ENCODE data around the gene LARP1. TPM values are rescaled to one million over a fixed set of nuclear protein-coding genes. Genes with fewer than 3 reads are reported as not detected.

Gene LARP1
- total and polyA plus RNA-seq, 10 of the 15 experiments (the other 5 are each of a cell fraction or from before 2014, with no cell fraction given) = 22.6 to 227 (median 60.8) TPM

DNA sequence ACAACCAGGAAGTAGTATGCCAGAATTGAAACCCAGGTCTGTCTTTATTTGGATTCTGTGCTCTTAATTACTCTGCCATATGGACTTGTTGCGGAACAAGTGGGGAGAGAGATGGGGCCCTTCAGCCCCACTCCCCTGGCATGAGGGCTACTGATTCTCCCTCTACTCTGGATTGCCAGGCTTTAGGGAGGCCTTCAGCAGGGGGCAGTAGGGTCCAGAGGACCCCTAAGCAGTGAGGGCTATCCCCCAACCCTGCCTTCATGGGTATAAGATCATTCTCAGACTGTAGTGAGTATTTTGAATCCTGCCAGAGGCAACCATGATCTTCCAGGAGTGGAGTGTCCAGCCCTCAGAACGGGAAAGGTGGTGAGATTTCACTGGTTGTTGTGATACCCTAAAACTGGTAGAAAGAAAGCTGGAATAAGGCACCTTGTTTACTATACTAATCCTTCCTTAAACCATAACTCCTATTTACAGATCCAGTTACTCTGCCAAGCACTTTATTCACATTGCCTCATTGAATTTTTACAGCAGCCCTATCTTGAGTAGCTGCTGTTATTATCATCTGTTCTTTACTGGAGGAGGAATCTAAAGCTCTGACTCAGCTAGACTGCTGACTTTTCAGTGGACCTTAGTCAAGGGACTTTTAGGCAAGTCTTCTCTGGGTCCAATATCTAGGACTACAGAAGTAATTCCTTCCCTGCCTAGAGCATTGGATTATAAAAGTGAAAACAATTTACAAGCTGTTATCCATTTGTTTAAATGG is 31.3 kb upstream of the LARP1 start:
- Histone ChIP-seq H3K4me3 (no peak overlapping the region), H3K36me3 (ENCODE audit: control insufficient read depth in 2 of 2, insufficient read depth in 2 of 2, low read length in 1 of 2) (no peaks in the 10 kb centered on the region), H3K4me2 (ENCODE audit: control insufficient read depth, insufficient read depth) (no peak overlapping the region), H3K4me1 (ENCODE audit: control insufficient read depth, insufficient read depth, low read length) (no peaks in the 10 kb centered on the region), H4K20me1 (ENCODE audit: control insufficient read depth, insufficient read depth) (no peaks in the 10 kb centered on the region), H3K9ac (ENCODE audit: control insufficient read depth, insufficient read depth, low read length) (no peak overlapping the region), H3K27me3 (replicated peaks in 1 of 2; ENCODE audit: control insufficient read depth in 2 of 2, insufficient read depth in 2 of 2, low read length in 1 of 2) (no peaks in the 10 kb centered on the region), H3K9me3 (replicated peaks; ENCODE audit: control insufficient read depth, insufficient read depth, low read length) (no peaks in the 10 kb centered on the region), H3K27ac (ENCODE audit: control insufficient read depth, insufficient read depth) (no peak overlapping the region), H2AFZ (ENCODE audit: control insufficient read depth, low read depth, low read length) (no peak overlapping the region), H3K79me2 (ENCODE audit: control insufficient read depth, insufficient read depth, low read length) (no peaks in the 10 kb centered on the region)
- intact Hi-C loops (cut with micrococcal nuclease; ENCODE audit: unreplicated experiment) = no loop called here
- FAIRE-seq (no peak), DNase-seq (ENCODE audit: low read depth, low spot score) (no peak), ATAC-seq (no peak)
- ChIA-PET SMC1A (ENCODE audit: uncharacterized antibody, unreplicated experiment) (interaction anchor here (1.6 kb wide), 1 partner anchor 10 kb away, joined by 7 read pairs; no protein-coding TSS in a partner anchor), RAD21 (ENCODE audit: unreplicated experiment) (interaction anchor here (0.9 kb wide), 1 partner anchor 48 kb away, joined by 3 read pairs; no protein-coding TSS in a partner anchor), CTCF (interaction anchor here (1.6 kb wide), 1 partner anchor 10 kb away, joined by 4 read pairs; no protein-coding TSS in a partner anchor), POLR2A (no interaction called here)
- BruUV-seq (replicated peaks) = no TSS peak
- in situ Hi-C loops (cut with MboI) = no loop called here
- WGBS (ENCODE audit: insufficient coverage, insufficient replicate concordance, low lambda C conversion rate, missing lambda C conversion rate) = 50% methylated on average over 2 of the region's 2 CpGs
- TF ChIP-seq BRCA1 (IDR thresholded peaks at IDR 0.05; ENCODE audit: low read depth, low read length) = no peak
- no peak for TF ChIP-seq STAT1 (conservative IDR thresholded peaks at IDR 0.05)
- no peak for TF ChIP-seq ASH2L (IDR thresholded peaks at IDR 0.05; ENCODE audit: borderline replicate concordance, low read depth)
- no peak for TF ChIP-seq YBX1 (IDR thresholded peaks at IDR 0.05)
- no peak for TF ChIP-seq CHD4 (IDR thresholded peaks at IDR 0.05)
- no peak for TF ChIP-seq POU2F2 (IDR thresholded peaks at IDR 0.05; ENCODE audit: borderline replicate concordance, low read depth, low read length)
- no peak for TF ChIP-seq ZZZ3 (IDR thresholded peaks at IDR 0.05; ENCODE audit: control insufficient read depth, insufficient read length, low read depth)
- no peak for TF ChIP-seq USF1 (IDR thresholded peaks at IDR 0.05; ENCODE audit: borderline replicate concordance, extremely low read length, insufficient read depth, low read depth, low read length)
- TF ChIP-seq POLR2AphosphoS2 (IDR thresholded peaks at IDR 0.05; ENCODE audit: low read depth, low read length) = no peak
- TF ChIP-seq, protein P1, sequence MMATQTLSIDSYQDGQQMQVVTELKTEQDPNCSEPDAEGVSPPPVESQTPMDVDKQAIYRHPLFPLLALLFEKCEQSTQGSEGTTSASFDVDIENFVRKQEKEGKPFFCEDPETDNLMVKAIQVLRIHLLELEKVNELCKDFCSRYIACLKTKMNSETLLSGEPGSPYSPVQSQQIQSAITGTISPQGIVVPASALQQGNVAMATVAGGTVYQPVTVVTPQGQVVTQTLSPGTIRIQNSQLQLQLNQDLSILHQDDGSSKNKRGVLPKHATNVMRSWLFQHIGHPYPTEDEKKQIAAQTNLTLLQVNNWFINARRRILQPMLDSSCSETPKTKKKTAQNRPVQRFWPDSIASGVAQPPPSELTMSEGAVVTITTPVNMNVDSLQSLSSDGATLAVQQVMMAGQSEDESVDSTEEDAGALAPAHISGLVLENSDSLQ (IDR thresholded peaks at IDR 0.05) = no peak
- no peak for TF ChIP-seq IRF5 (IDR thresholded peaks at IDR 0.05; ENCODE audit: borderline replicate concordance)
- TF ChIP-seq TCF3 (IDR thresholded peaks at IDR 0.05; ENCODE audit: borderline replicate concordance, insufficient read depth, low read depth, low read length) = no peak
- TF ChIP-seq KDM1A (IDR thresholded peaks at IDR 0.05; ENCODE audit: borderline replicate concordance) = no peak
- TF ChIP-seq, protein P2, sequence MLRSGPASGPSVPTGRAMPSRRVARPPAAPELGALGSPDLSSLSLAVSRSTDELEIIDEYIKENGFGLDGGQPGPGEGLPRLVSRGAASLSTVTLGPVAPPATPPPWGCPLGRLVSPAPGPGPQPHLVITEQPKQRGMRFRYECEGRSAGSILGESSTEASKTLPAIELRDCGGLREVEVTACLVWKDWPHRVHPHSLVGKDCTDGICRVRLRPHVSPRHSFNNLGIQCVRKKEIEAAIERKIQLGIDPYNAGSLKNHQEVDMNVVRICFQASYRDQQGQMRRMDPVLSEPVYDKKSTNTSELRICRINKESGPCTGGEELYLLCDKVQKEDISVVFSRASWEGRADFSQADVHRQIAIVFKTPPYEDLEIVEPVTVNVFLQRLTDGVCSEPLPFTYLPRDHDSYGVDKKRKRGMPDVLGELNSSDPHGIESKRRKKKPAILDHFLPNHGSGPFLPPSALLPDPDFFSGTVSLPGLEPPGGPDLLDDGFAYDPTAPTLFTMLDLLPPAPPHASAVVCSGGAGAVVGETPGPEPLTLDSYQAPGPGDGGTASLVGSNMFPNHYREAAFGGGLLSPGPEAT (IDR thresholded peaks at IDR 0.05; ENCODE audit: low read depth) = no peak

All from GM12878 (cell line).